Measurements from ENCODE around the gene PSTK. TPM values are rescaled to one million over a fixed set of nuclear protein-coding genes. Genes with fewer than 3 reads are reported as not detected.

PSTK gene
- polyA plus RNA-seq, 3 donors = 3.5 to 4.7 (median 4.2) TPM

GRCh38 chr10:123019264-123019663 is 39.1 kb downstream of the PSTK start:
- no peak overlapping the region for H3K27ac Mint-ChIP-seq
- Histone ChIP-seq H3K9ac (ENCODE audit: insufficient read depth, low read length, poor library complexity, severe bottlenecking) (no peak overlapping the region), H3K27me3 (ENCODE audit: control insufficient read depth in 2 of 2, insufficient read depth in 2 of 2, low read length in 2 of 2) (no peaks in the 10 kb centered on the region), H4K20me1 (ENCODE audit: insufficient read depth, low read length) (no peaks in the 10 kb centered on the region), H3K9me3 (replicated peaks in 1 of 2; ENCODE audit: control insufficient read depth in 1 of 2, insufficient read depth in 1 of 2, low read length in 2 of 2) (no peaks in the 10 kb centered on the region), H3K4me3 (replicated peaks in 1 of 3; ENCODE audit: low read depth in 2 of 3, low read length in 3 of 3) (no peak overlapping the region), H3K4me2 (replicated peaks; ENCODE audit: extremely low read depth, low read length, poor library complexity, severe bottlenecking) (no peak overlapping the region), H3K36me3 (replicated peaks in 1 of 2; ENCODE audit: control insufficient read depth in 1 of 2, insufficient read depth in 2 of 2, low read length in 2 of 2) (no peaks in the 10 kb centered on the region), H2AFZ (ENCODE audit: insufficient read depth, low read depth, low read length, poor library complexity, severe bottlenecking) (no peak overlapping the region), H3K27ac (ENCODE audit: low read depth in 1 of 2, low read length in 2 of 2) (no peak overlapping the region), H3K79me2 (ENCODE audit: insufficient read depth, low read length) (no peaks in the 10 kb centered on the region), H3K4me1 (ENCODE audit: control insufficient read depth in 1 of 2, insufficient read depth in 2 of 2, low read length in 2 of 2) (no peaks in the 10 kb centered on the region)
- peaks cover 0 to 4% (median 1%) of the 10 kb centered on the region in 7 donors for H3K9me3 Mint-ChIP-seq
- intact Hi-C loops (cut with micrococcal nuclease) = no loop called here
- peaks cover 0 to 2% (median 0%) of the 10 kb centered on the region in 3 donors for H3K27me3 Mint-ChIP-seq (ENCODE audit: low read depth in 3 of 3)
- WGBS (ENCODE audit: insufficient coverage) = no CpG with 5 or more reads among the region's 3 CpGs
- DNase-seq = no peak
- no peak overlapping the region for H3K4me3 Mint-ChIP-seq
- no peaks in the 10 kb centered on the region for H3K36me3 Mint-ChIP-seq
- no peaks in the 10 kb centered on the region for H3K4me1 Mint-ChIP-seq
- no peak for TF ChIP-seq CTCF (IDR thresholded peaks at IDR 0.05)

GRCh38 chr10:123019941-123020703 is 39.9 kb downstream of the PSTK start:
- H3K9me3 Mint-ChIP-seq = peaks cover 0 to 4% (median 1%) of the 10 kb centered on the region in 7 donors
- no peaks in the 10 kb centered on the region for H3K4me1 ChIP-seq (ENCODE audit: control insufficient read depth in 1 of 2, insufficient read depth in 2 of 2, low read length in 2 of 2)
- H3K36me3 ChIP-seq (replicated peaks in 1 of 2; ENCODE audit: control insufficient read depth in 1 of 2, insufficient read depth in 2 of 2, low read length in 2 of 2) = no peaks in the 10 kb centered on the region
- no peak overlapping the region for H3K4me3 ChIP-seq (replicated peaks in 1 of 3; ENCODE audit: low read depth in 2 of 3, low read length in 3 of 3)
- H3K4me1 Mint-ChIP-seq = no peaks in the 10 kb centered on the region
- H3K4me3 Mint-ChIP-seq = no peak overlapping the region
- peaks cover 0 to 2% (median 0%) of the 10 kb centered on the region in 3 donors for H3K27me3 Mint-ChIP-seq (ENCODE audit: low read depth in 3 of 3)
- H3K79me2 ChIP-seq (ENCODE audit: insufficient read depth, low read length) = no peaks in the 10 kb centered on the region
- no peak overlapping the region for H2AFZ ChIP-seq (ENCODE audit: insufficient read depth, low read depth, low read length, poor library complexity, severe bottlenecking)
- H4K20me1 ChIP-seq (ENCODE audit: insufficient read depth, low read length) = no peaks in the 10 kb centered on the region
- no peak overlapping the region for H3K27ac Mint-ChIP-seq
- no peaks in the 10 kb centered on the region for H3K27me3 ChIP-seq (ENCODE audit: control insufficient read depth in 2 of 2, insufficient read depth in 2 of 2, low read length in 2 of 2)
- H3K9me3 ChIP-seq (replicated peaks in 1 of 2; ENCODE audit: control insufficient read depth in 1 of 2, insufficient read depth in 1 of 2, low read length in 2 of 2) = no peaks in the 10 kb centered on the region
- H3K27ac ChIP-seq (ENCODE audit: low read depth in 1 of 2, low read length in 2 of 2) = no peak overlapping the region
- no peak overlapping the region for H3K4me2 ChIP-seq (replicated peaks; ENCODE audit: extremely low read depth, low read length, poor library complexity, severe bottlenecking)
- no peak overlapping the region for H3K9ac ChIP-seq (ENCODE audit: insufficient read depth, low read length, poor library complexity, severe bottlenecking)
- H3K36me3 Mint-ChIP-seq = no peaks in the 10 kb centered on the region
- DNase-seq = no peak
- no peak for TF ChIP-seq CTCF (IDR thresholded peaks at IDR 0.05)
- intact Hi-C loops (cut with micrococcal nuclease) = no loop called here
- no CpG with 5 or more reads among the region's 1 CpG for WGBS (ENCODE audit: insufficient coverage)

All from CD14-positive monocyte (primary cell).